DOHH2 (cell line): ENCODE measurements around the gene TP53BP2.

Source experiments
- CTCF ChIP-seq: fragments of 200-600 bp; sonication (generic); IDR thresholded peaks from one replicate; pipeline ENCODE4 v1.5.1; 2014; ENCODE audit warnings: antibody characterized with exemption, mild to moderate bottlenecking, low read depth, low read length; ENCODE audit not compliant: poor library complexity, severe bottlenecking
- EZH2phosphoT487 ChIP-seq: fragments of 200-600 bp; sonication (generic); IDR thresholded peaks from 2 replicates; pipeline ENCODE4 v1.6.1; 2017; ENCODE audit warnings: borderline replicate concordance, mild to moderate bottlenecking, antibody characterized with exemption, low read length, moderate library complexity, mixed read lengths

- TF ChIP-seq CTCF = no peak
- no peak for TF ChIP-seq EZH2phosphoT487
These were observed 25.3 kb downstream of the TP53BP2 start for GRCh38 chr1:223820515-223820858.
